GM21723 (cell line): Measurements from ENCODE around the gene GPR85.
"Not testable (repeated sequence)": the region's sequence is repeated elsewhere in the genome, so short reads cannot be mapped to it uniquely, and the experiment has no call there.

Experiments
- ATAC-seq: cut with Tn5 transposase; IDR thresholded peaks from one replicate; pipeline ENCODE4 v1.9.1; 2021; ENCODE audit warnings: mild to moderate bottlenecking, moderate library complexity; ENCODE audit not compliant: unreplicated experiment

GPR85 gene

DNA sequence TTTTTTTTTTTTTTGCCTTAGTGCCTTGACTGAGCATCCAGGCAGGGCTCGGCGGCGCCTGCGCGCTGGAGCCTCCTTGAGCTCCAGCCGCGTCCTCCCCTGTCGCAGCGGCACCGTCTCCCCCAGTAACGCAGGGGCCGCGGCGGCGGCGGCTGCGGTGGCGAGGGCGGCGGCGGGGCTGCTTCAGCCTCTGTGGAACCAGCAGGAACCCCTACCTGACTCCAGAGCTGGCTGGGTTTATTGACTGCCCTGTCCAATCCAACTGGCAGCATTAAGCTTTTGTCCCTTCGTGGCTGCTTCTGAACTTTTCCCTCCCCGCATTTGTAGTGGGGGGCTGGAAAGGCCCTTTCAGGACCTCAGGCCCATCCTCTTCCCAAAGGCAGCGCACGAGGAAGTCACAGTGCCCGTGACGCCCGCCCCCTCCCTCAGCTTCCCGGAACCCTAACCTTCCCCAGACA, at the start of gene GPR85:
Gene GPR85, minus strand, starts transcription at position 397 of the 458 bp plus-strand sequence. CDS start 2,106 bp downstream, outside the sequence.
- peak; percentile 76 for ATAC-seq

- ATAC-seq = no peak
These were observed 47.4 kb upstream of the GPR85 start for GRCh38 chr7:113134025-113134424.

- ATAC-seq = no peak
These were observed 44.7 kb upstream of the GPR85 start for GRCh38 chr7:113131367-113131766.

GRCh38 chr7:113128031-113128430, 41.4 kb upstream of the GPR85 start:
- no peak for ATAC-seq

DNA sequence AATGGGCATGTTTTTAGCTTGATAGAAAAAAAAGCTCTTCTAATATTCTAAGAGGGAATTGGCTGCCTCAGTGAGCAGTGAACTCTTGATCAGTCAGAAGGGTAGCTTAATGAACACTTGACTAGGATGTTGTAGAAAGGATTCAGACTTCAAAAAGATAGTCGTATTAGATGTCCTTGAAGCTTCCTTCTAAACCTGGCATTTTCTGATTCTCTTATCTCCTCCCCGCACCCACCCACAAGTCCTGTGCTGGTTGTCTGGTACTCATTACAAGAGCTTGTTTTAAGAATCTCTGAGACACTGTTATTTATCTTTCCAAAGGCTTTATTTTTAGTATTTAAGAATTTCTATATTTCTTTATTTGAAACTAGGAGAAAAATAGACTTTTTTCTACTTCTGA, 39.1 kb upstream of the GPR85 start:
- no peak for ATAC-seq

- ATAC-seq = no peak
These were observed 36.1 kb upstream of the GPR85 start for GRCh38 chr7:113122744-113123143.

DNA sequence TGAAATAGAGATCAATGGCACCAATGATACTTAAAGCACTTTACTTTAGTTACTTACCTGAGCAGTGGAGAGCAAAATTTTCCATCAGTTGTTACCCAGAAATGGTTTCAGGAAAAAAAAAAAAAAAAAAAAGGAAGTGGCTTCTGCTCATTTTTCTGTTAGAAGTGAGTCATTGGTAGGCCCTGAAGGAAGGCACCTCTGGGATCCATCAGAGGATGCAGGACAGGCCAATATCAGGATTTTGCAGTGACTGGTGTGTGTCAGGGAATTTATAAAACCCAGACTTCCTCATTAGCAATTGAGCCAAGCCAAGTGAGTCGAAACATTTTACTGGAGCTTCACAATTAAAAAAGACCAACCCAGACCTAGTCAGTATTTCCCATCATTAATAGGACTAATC, 34.0 kb upstream of the GPR85 start:
- ATAC-seq = no peak

DNA sequence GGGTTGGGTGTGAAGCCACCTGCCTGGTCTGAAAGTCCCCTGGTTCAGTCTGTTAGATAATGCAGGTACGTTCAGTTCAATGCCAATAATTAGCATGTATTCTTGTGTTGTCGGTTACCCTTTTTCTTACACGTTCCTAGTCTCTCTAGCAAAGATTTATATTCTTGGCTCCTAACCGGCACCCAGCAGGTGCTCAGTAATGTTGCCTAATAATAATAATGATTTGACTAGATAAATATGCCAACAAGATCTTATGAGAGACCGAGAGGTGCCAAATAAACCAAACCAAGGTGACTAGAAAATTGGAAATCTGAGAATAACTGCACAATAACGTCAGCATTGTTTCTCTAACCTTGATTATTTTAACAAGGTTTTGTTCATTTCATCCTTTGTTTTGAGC, 32.8 kb upstream of the GPR85 start:
- no peak for ATAC-seq

- peak; percentile 100 for ATAC-seq
These were observed 31.7 kb upstream of the GPR85 start, which contains the start of gene SMIM30 for GRCh38 chr7:113118074-113118959. TSS of gene SMIM30 (minus strand) at chr7:113118554. CDS start at chr7:113117578, 976 bp downstream.

DNA sequence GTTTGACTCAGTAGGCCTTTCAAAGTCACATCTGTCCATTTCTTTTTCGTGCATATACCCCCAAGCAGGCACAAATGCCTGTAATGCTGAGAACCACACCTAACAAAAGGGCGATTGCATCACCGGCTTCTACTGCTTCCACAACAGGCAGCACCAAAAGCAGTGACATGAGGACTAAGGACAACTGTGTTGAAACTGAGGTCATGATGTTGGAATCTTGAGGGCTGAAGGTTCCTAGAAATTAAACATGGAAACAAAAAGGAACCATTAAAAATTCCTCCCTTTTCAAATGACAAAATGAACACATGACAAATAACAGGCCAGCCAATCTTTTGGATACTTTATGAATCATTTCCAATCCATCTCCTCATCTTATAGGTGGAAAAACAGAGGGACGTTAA, 30.7 kb upstream of the GPR85 start:
- ATAC-seq = not testable (repeated sequence)

DNA sequence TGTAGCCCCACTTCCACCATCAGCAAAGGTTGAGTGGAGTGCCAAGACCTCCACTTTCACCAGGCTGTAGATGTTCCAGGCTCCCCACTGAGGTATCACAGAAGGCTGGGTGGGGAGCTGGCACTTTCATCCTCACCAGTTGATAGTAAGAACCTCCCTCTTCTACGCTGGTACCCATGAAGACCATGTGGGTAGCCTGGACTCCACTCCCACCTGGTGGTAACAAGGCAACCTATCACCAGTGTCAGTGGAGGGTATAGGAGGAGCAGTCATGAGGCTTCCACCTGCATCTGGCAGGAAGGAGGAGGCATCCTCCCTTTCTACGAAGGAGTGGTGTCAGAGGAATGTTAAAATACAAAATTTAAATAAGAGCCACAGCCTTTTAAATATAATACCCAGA, 27.3 kb upstream of the GPR85 start:
- ATAC-seq = peak; percentile 21

DNA sequence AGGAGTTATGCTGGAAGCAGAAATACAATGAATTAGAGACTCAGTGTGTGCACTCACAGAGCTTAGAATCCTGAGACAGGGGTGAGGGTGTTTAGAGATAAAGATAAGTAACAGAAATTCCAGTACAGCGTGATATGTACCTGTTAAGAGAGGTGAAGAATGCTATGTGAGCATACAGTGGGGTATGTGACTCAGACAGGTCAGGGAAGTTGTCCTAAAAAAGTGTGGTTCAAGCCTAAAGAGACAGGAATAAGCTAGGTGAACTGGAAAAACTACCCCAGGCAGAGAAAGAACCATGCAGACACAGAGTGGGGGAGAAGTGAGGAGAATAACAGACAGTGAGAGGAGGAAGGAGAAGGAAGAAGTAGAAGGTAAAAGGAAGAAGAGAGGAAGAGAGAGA, 23.1 kb upstream of the GPR85 start:
- no peak for ATAC-seq

GRCh38 chr7:113100121-113100603, 13.5 kb upstream of the GPR85 start:
- no peak for ATAC-seq

- ATAC-seq = no peak
These were observed 12.8 kb upstream of the GPR85 start for GRCh38 chr7:113099284-113099919.

- ATAC-seq = no peak
These were observed 8.1 kb upstream of the GPR85 start for GRCh38 chr7:113094517-113095249.

DNA sequence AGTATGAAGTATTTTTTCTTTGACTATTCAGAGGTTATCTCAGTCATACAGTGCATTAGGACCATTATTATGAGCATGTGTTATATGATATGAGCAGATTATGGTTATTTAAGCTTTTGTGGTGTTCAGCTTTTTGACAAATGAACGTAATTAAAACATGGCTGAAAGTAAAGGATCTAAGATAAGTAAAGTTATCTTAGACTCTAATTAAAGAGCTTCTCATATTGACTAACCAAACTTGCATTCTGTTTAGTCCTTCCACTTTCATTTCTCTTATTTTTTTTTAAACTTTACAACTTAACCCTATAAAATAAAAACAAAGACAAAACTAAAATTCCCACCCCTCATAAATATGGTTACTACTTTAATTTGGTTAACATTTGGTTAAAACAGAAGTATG, 6.9 kb upstream of the GPR85 start:
- no peak for ATAC-seq

- ATAC-seq = no peak
These were observed 6.1 kb upstream of the GPR85 start for GRCh38 chr7:113092762-113093161.

GRCh38 chr7:113087071-113087998, 708 bp upstream of the GPR85 start:
- no peak for ATAC-seq

DNA sequence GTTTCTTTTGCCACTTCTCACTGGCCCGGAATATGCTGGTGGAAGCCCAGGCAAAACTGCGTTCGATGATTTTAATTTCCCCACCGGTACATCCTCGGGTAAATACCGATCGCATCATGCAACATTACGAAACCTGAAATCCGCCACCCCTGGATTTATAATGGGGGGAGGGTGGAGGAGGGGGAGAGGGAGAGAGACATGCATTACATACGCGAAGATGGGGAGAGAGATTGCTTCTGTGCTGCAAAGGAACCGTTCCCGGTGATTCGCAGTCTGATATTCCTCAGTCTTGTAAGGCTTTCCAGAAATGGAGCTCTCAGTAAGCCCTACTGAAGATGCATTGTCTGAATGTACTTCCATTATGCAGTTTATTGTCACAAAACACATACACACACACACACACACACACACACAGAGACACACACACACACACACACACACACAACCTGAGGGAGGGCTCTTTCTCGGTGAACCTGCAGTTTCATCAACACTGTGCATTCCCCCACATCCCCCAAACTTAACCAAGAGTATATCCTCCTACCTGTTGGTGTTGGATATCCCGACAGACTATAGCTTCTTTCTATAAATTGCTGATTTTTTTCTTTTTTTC, 741 bp downstream of the GPR85 start:
- ATAC-seq = peak; percentile 34
